ENCODE data around the gene MYO1B.

GRCh38 chr2:191228333-191228732 lies 16.9 kb upstream of the MYO1B start:
- TF ChIP-seq CTCF (conservative IDR thresholded peaks at IDR 0.05; ENCODE audit: low read depth, low read length), result no peak
- no peak for TF ChIP-seq EZH2 (IDR thresholded peaks at IDR 0.05; ENCODE audit: borderline replicate concordance, low read depth, low read length, poor library complexity, severe bottlenecking)

Measured in A673 (cell line).